K562 (cell line): ENCODE measurements around the gene RIPOR2. TPM values are rescaled to one million over a fixed set of nuclear protein-coding genes. Genes with fewer than 3 reads are reported as not detected.

Experiments used
- ATAC-seq: fragments of 200-7000 bp; cut with Tn5 transposase; 3 replicates; pipeline ENCODE4 v1.9.1; 2020; ENCODE audit warnings: moderate library complexity
- BruUV-seq: library from RNA; stranded (reverse); fragments of 400-500 nt; replicated peaks from 2 replicates; lab custom pipeline; 2021; lab: Mats Ljungman, UMichigan
- CTCF ChIA-PET: fragments of 300-600 bp; formaldehyde crosslinking; extraction: SDS; loops from one replicate; lab custom pipeline; 2021; ENCODE audit warnings: low intra/inter-chr PET ratio; lab: Yijun Ruan, JAX
- POLR2A ChIA-PET: fragments of 300-600, 350-650 bp; sonication (Branson Sonifier 250); formaldehyde crosslinking; extraction: SDS; loops from one replicate; lab custom pipeline; 2021; ENCODE audit warnings: antibody characterized with exemption, inconsistent platforms; lab: Yijun Ruan, JAX
- DNase-seq, 4 experiments: peaks; one replicate each; pipeline versions ENCODE4 v3.0.0 to v3.0.0-alpha.2; 2011 to 2018; ENCODE audit warnings: low spot score in 3 of 4, mixed read lengths in 3 of 4; ENCODE audit errors: extremely low read depth in 1 of 4
- FAIRE-seq: peaks from 2 replicates; lab custom pipeline; 2011; peaks lifted over from hg19 to GRCh38; lab: Jason Lieb, UNC
- H2AFZ ChIP-seq: 2 replicates; pipeline ENCODE4 v1.6.0; 2011; ENCODE audit warnings: low read depth, low read length, control low read depth, inconsistent platforms
- H3K27ac ChIP-seq: fragments of 200-600 bp; 3 replicates; pipeline ENCODE4 v1.8.0; 2011; ENCODE audit warnings: low read depth, mild to moderate bottlenecking, control low read depth, inconsistent platforms, low read length, moderate library complexity, mixed read lengths; ENCODE audit errors: extremely low read depth
- H3K27me3 ChIP-seq, 2 experiments: fragments of 300-600 bp in 1 of 2; 2 replicates in 1 of 2; 3 replicates in 1 of 2; pipeline versions ENCODE4 v1.6.0 to v1.8.0; 2011; ENCODE audit warnings: inconsistent platforms in 2 of 2, low read length in 2 of 2, mild to moderate bottlenecking in 1 of 2, mixed read lengths in 1 of 2, moderate library complexity in 1 of 2; ENCODE audit not compliant: control insufficient read depth in 2 of 2, insufficient read depth in 2 of 2
- H3K36me3 ChIP-seq: fragments of 300-600 bp; 3 replicates; pipeline ENCODE4 v1.8.0; 2011; ENCODE audit warnings: mild to moderate bottlenecking, low read length, inconsistent platforms; ENCODE audit not compliant: control insufficient read depth, insufficient read depth
- H3K4me1 ChIP-seq, 2 experiments: fragments of 200-600 bp in 1 of 2; replicated peaks in 1 of 2; 2 replicates in 1 of 2; 3 replicates in 1 of 2; pipeline versions ENCODE4 v1.5.1 to v1.8.0; 2011; ENCODE audit warnings: inconsistent platforms in 2 of 2, low read length in 2 of 2, mild to moderate bottlenecking in 1 of 2, mixed read lengths in 1 of 2, moderate library complexity in 1 of 2; ENCODE audit not compliant: control insufficient read depth in 2 of 2, insufficient read depth in 2 of 2
- H3K4me2 ChIP-seq: 2 replicates; pipeline ENCODE4 v1.6.1; 2011; ENCODE audit warnings: low read length, control low read depth, inconsistent platforms, mixed read lengths; ENCODE audit not compliant: insufficient read depth
- H3K4me3 ChIP-seq: fragments of 200-600 bp; sonication (generic), shearing (Covaris generic); 2 replicates; pipeline ENCODE4 v1.5.1; 2016; ENCODE audit warnings: control low read depth, inconsistent platforms
- H3K79me2 ChIP-seq: fragments of 200-600 bp; 3 replicates; pipeline ENCODE4 v1.8.0; 2011; ENCODE audit warnings: low read length, inconsistent platforms; ENCODE audit not compliant: control insufficient read depth, insufficient read depth
- H3K9ac ChIP-seq, 2 experiments: 2 replicates each; pipeline versions ENCODE4 v1.6.0 to v1.6.1; 2011; ENCODE audit warnings: low read depth in 2 of 2, low read length in 2 of 2, control low read depth in 1 of 2, inconsistent platforms in 1 of 2, mild to moderate bottlenecking in 1 of 2, mixed read lengths in 1 of 2; ENCODE audit not compliant: insufficient read depth in 1 of 2
- H3K9me1 ChIP-seq: one replicate; pipeline ENCODE4 v1.6.0; 2011; ENCODE audit warnings: inconsistent platforms, mild to moderate bottlenecking, low read length, moderate library complexity; ENCODE audit not compliant: control insufficient read depth, insufficient read depth
- H3K9me3 ChIP-seq: replicated peaks from 2 replicates; pipeline ENCODE4 v1.5.1; 2011; ENCODE audit warnings: low read depth, low read length, inconsistent platforms; ENCODE audit not compliant: control insufficient read depth, insufficient read depth
- H4K20me1 ChIP-seq: replicated peaks from 2 replicates; pipeline ENCODE4 v1.6.1; 2011; ENCODE audit warnings: low read length, inconsistent platforms, mixed read lengths; ENCODE audit not compliant: control insufficient read depth, insufficient read depth
- CBX5 ChIP-seq: IDR thresholded peaks from 2 replicates; pipeline ENCODE4 v1.6.1; 2014; ENCODE audit warnings: low read depth, borderline replicate concordance
- ELF2 ChIP-seq: fragments of 250-450 bp; sonication (Bioruptor Pico); IDR thresholded peaks from 2 replicates; pipeline ENCODE4 v1.5.0; 2021; ENCODE audit warnings: mild to moderate bottlenecking
- FOXP1 ChIP-seq: sonication (generic); formaldehyde crosslinking; IDR thresholded peaks from 2 replicates; pipeline ENCODE4 v1.8.0; 2022; ENCODE audit warnings: mild to moderate bottlenecking, missing genetic modification reagents
- HNRNPUL1 ChIP-seq: fragments of 200-400 bp; formaldehyde crosslinking; IDR thresholded peaks from 2 replicates; pipeline ENCODE4 v1.6.1; 2017; ENCODE audit warnings: low read length
- KLF1 ChIP-seq: fragments of 450-650 bp; IDR thresholded peaks from 2 replicates; pipeline ENCODE4 v1.6.1; 2016; ENCODE audit warnings: missing genetic modification characterization, missing compliant biosample characterization
- LCOR ChIP-seq: sonication (generic); formaldehyde crosslinking; IDR thresholded peaks from 2 replicates; pipeline ENCODE4 v1.8.0; 2022; ENCODE audit warnings: mild to moderate bottlenecking, missing genetic modification reagents
- MYNN ChIP-seq, 2 experiments: sonication (generic); formaldehyde crosslinking in 1 of 2; IDR thresholded peaks; 2 replicates each; pipeline versions ENCODE4 v1.5.0 to v1.6.1; 2016 to 2020; ENCODE audit warnings: antibody characterized with exemption in 1 of 2, missing genetic modification reagents in 1 of 2
- PCBP1 ChIP-seq: fragments of 200-400 bp; formaldehyde crosslinking; IDR thresholded peaks from 2 replicates; pipeline ENCODE4 v1.6.1; 2018; ENCODE audit warnings: mild to moderate bottlenecking, low read depth, low read length; ENCODE audit not compliant: poor library complexity, severe bottlenecking
- POLR3A ChIP-seq: IDR thresholded peaks from 2 replicates; pipeline ENCODE4 v1.6.1; 2011; ENCODE audit warnings: borderline replicate concordance, mild to moderate bottlenecking, moderate library complexity; ENCODE audit not compliant: insufficient read length, insufficient read depth; ENCODE audit errors: extremely low read depth
- SOX6 ChIP-seq: fragments of 450-650 bp; IDR thresholded peaks from 2 replicates; pipeline ENCODE4 v1.6.1; 2014; ENCODE audit warnings: mild to moderate bottlenecking
- SUPT5H ChIP-seq: fragments of 450-650 bp; IDR thresholded peaks from 2 replicates; pipeline ENCODE4 v1.6.1; 2016
- ZNF316 ChIP-seq: fragments of 450-650 bp; IDR thresholded peaks from 2 replicates; pipeline ENCODE4 v1.6.1; 2016
- ZNF583 ChIP-seq: fragments of 250-450 bp; sonication (Bioruptor Pico); IDR thresholded peaks from 2 replicates; pipeline ENCODE4 v1.4.0; 2020
- WGBS: fragments of 100-300 bp; shearing (Covaris generic); methylation state at CpG from one replicate; pipeline ENCODE4 v1.1.6; 2016; ENCODE audit warnings: low coverage, mixed read lengths; ENCODE audit not compliant: insufficient coverage; ENCODE audit errors: missing lambda C conversion rate; 5-methylcytosine and 5-hydroxymethylcytosine counted together
- in situ Hi-C: fragments of 300-500 bp; cut with MboI; formaldehyde crosslinking; loops from 4 replicates; pipeline ENCODE4 v1.15.0; 2018; ENCODE audit warnings: inconsistent platforms, mixed read lengths
- intact Hi-C: fragments of 100-400 bp; cut with micrococcal nuclease; formaldehyde crosslinking; loops from 2 replicates; pipeline ENCODE4 v1.14.2; 2022
- polyA plus RNA-seq, 8 experiments: library from polyadenylated mRNA; depleted of rRNA in 4 of 8; stranded (reverse) in 5 of 8; unstranded in 3 of 8; fragments of >200 nt; fragmentation: Nextera tagmentation in 2 of 8; fragmentation: Illumina TruSeq in 1 of 8; extraction: Ambion mirVana in 2 of 8; extraction: Trizol in 1 of 8; gene quantifications; 2 replicates each; pipeline versions ENCODE4 v1.2.1 to v1.2.3, GENCODE V29; 2011 to 2014; ENCODE audit warnings: inconsistent platforms in 1 of 8, missing spikeins in 1 of 8
- total RNA-seq, 7 experiments: library from RNA; depleted of rRNA in 6 of 7; stranded (reverse); fragments of >200 nt in 6 of 7; fragmentation: Illumina TruSeq in 2 of 7; extraction: Trizol in 2 of 7; gene quantifications; 2 replicates each; pipeline versions ENCODE4 v1.2.1 to v1.2.3, GENCODE V29; 2011 to 2021; ENCODE audit warnings: low replicate concordance in 1 of 7
- TF ChIP-seq, protein P1 (sequence below): fragments of 450-650 bp; IDR thresholded peaks from one replicate; pipeline ENCODE4 v1.6.1; 2018; ENCODE audit warnings: mild to moderate bottlenecking, moderate library complexity; ENCODE audit not compliant: partially characterized antibody
- TF ChIP-seq, protein P2 (sequence below): fragments of 450-650 bp; IDR thresholded peaks from 2 replicates; pipeline ENCODE4 v1.6.1; 2014; ENCODE audit warnings: low read depth, mild to moderate bottlenecking, moderate library complexity, borderline replicate concordance

Gene RIPOR2
- total and polyA plus RNA-seq, 9 of the 15 experiments (the other 6 are each of a cell fraction or from before 2014, with no cell fraction given), result 0.04 to 1.0 (median 0.47) TPM; not detected in 2

DNA sequence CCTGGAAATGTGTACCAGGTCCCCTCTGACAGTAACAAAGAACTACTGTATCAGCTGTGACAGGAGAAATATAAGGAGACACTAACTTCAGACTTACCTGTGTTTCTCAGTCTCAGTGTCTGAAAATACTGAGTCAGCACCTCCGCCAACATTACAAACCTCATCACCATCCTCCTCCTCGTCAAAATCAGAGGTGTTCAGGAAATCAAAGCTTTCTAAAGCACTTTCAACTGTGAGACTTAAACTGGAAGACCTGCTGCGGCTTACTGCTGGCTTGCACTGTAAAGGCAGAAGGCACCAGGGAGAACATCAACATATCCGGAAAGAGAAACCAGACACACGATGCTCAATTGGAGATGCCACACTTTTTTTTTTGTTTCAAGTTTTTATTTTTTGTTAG lies 96.8 kb downstream of the RIPOR2 start:
- Histone ChIP-seq H2AFZ (no peak overlapping the region), H3K9me3 (no peaks in the 10 kb centered on the region), H3K9ac (no peak overlapping the region), H3K27me3 (peaks cover 15 to 28% of the 10 kb centered on the region in 2 experiments), H3K4me2 (no peak overlapping the region), H3K27ac (no peak overlapping the region), H3K79me2 (no peaks in the 10 kb centered on the region), H3K36me3 (no peaks in the 10 kb centered on the region), H3K9me1 (no peaks in the 10 kb centered on the region), H4K20me1 (no peaks in the 10 kb centered on the region), H3K4me1 (no peaks in the 10 kb centered on the region), H3K4me3 (no peak overlapping the region)
- no TSS peak for BruUV-seq
- 0% methylated on average over 5 of the region's 5 CpGs for WGBS
- intact Hi-C loops (no loop called here), in situ Hi-C loops (no loop called here)
- FAIRE-seq (no peak), DNase-seq (no peak), ATAC-seq (no peak)
- ChIA-PET CTCF (no interaction called here), POLR2A (no interaction called here)
- TF ChIP-seq LCOR (CRISPR knock-in tag), result no peak
- TF ChIP-seq SUPT5H, result no peak
- TF ChIP-seq POLR3A, result no peak
- no peak for TF ChIP-seq ZNF583
- no peak for TF ChIP-seq MYNN (IDR thresholded peaks at IDR 0.05)
- no peak for TF ChIP-seq MYNN (CRISPR knock-in tag; IDR thresholded peaks at IDR 0.05)
- TF ChIP-seq FOXP1 (CRISPR knock-in tag), result no peak
- TF ChIP-seq, protein P1, sequence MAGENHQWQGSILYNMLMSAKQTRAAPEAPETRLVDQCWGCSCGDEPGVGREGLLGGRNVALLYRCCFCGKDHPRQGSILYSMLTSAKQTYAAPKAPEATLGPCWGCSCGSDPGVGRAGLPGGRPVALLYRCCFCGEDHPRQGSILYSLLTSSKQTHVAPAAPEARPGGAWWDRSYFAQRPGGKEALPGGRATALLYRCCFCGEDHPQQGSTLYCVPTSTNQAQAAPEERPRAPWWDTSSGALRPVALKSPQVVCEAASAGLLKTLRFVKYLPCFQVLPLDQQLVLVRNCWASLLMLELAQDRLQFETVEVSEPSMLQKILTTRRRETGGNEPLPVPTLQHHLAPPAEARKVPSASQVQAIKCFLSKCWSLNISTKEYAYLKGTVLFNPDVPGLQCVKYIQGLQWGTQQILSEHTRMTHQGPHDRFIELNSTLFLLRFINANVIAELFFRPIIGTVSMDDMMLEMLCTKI, result no peak
- no peak for TF ChIP-seq KLF1 (tag)
- peak; percentile 83 for TF ChIP-seq ZNF316
- no peak for TF ChIP-seq SOX6
- no peak for TF ChIP-seq CBX5
- TF ChIP-seq HNRNPUL1, result no peak
- TF ChIP-seq ELF2 (CRISPR knock-in tag), result no peak
- no peak for TF ChIP-seq PCBP1
- TF ChIP-seq, protein P2, sequence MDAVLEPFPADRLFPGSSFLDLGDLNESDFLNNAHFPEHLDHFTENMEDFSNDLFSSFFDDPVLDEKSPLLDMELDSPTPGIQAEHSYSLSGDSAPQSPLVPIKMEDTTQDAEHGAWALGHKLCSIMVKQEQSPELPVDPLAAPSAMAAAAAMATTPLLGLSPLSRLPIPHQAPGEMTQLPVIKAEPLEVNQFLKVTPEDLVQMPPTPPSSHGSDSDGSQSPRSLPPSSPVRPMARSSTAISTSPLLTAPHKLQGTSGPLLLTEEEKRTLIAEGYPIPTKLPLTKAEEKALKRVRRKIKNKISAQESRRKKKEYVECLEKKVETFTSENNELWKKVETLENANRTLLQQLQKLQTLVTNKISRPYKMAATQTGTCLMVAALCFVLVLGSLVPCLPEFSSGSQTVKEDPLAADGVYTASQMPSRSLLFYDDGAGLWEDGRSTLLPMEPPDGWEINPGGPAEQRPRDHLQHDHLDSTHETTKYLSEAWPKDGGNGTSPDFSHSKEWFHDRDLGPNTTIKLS, result no peak
